HAP-1 (cell line): ENCODE results near the gene HLA-DRB1.
A peak's percentile ranks its signal among the peaks of the same experiment; 100 is the strongest.

Experiments
- DNase-seq, 2 experiments: peaks; one replicate each; pipeline ENCODE4 v3.0.0-alpha.2; 2016 to 2020; ENCODE audit warnings: low spot score in 2 of 2
- H3K27me3 ChIP-seq: fragments of 250-450 bp; sonication (Bioruptor Pico); 2 replicates; pipeline ENCODE4 v1.5.1; 2020; ENCODE audit warnings: low read depth, mild to moderate bottlenecking, moderate library complexity
- H3K36me3 ChIP-seq: fragments of 250-450 bp; sonication (Bioruptor Pico); replicated peaks from 2 replicates; pipeline ENCODE4 v1.5.1; 2020; ENCODE audit warnings: mild to moderate bottlenecking
- H3K4me1 ChIP-seq: fragments of 250-450 bp; sonication (Bioruptor Pico); 2 replicates; pipeline ENCODE4 v1.5.1; 2020; ENCODE audit warnings: mild to moderate bottlenecking
- H3K4me3 ChIP-seq: fragments of 250-450 bp; sonication (Bioruptor Pico); 2 replicates; pipeline ENCODE4 v1.5.1; 2020; ENCODE audit warnings: mild to moderate bottlenecking, moderate library complexity
- H3K9me3 ChIP-seq: fragments of 250-450 bp; sonication (Bioruptor Pico); 2 replicates; pipeline ENCODE4 v1.5.1; 2020; ENCODE audit warnings: mild to moderate bottlenecking, moderate library complexity
- in situ Hi-C: fragments of 300-500 bp; cut with MboI; formaldehyde crosslinking; loops from 3 replicates; pipeline ENCODE4 v1.14.3; 2020; ENCODE audit warnings: low sequenced_read_pairs, inconsistent platforms, mixed read lengths

HLA-DRB1 gene

GRCh38 chr6:32617751-32618150 lies 28.1 kb upstream of the HLA-DRB1 start:
- H3K27me3 ChIP-seq: no peaks in the 10 kb centered on the region
- DNase-seq: no peak
- in situ Hi-C loops: no loop called here
- H3K4me1 ChIP-seq: no peaks in the 10 kb centered on the region
- no peaks in the 10 kb centered on the region for H3K36me3 ChIP-seq
- H3K9me3 ChIP-seq: no peaks in the 10 kb centered on the region
- H3K4me3 ChIP-seq: no peak overlapping the region

- Histone ChIP-seq H3K9me3 (no peaks in the 10 kb centered on the region), H3K36me3 (no peaks in the 10 kb centered on the region), H3K27me3 (no peaks in the 10 kb centered on the region), H3K4me3 (no peak overlapping the region), H3K4me1 (no peaks in the 10 kb centered on the region)
- in situ Hi-C loops: no loop called here
- no peak for DNase-seq
These were observed 26.4 kb upstream of the HLA-DRB1 start for GRCh38 chr6:32615885-32616532.

DNA sequence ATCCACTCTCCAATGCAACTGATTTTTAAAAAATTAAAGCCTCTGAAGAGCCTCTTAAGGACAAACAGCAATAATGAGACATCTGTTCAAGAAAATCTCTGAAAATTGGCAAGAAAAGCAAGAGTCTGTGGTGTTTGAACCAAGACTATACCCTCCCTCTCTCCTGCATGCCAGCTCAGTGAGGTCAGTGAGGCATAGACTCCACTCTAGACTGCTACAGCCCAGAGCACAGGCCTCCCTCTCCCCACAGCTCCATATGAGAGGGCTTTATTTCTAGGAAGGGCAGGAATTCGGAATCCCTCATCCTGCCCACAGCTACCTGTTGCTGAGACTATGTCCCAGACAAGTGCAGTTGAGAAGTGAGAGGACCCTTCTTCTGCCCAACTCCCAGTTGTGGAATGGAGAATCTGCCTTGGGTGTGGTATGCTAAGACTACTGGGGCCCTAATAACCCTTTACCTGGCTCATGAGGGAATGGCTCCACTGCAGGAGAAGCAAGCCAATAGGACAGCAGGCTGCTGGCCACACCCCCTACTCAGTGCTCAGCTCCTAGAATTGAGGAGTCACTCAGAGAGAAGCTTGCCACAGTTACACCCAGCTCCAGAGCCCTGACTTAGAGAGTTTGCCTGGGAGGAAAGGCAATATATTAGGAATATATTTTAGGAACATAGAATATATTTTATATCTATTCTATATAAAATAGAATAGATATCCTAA lies 24.9 kb upstream of the HLA-DRB1 start:
- no peak for DNase-seq
- no peaks in the 10 kb centered on the region for H3K27me3 ChIP-seq
- no peaks in the 10 kb centered on the region for H3K36me3 ChIP-seq
- H3K4me1 ChIP-seq: no peaks in the 10 kb centered on the region
- no peak overlapping the region for H3K4me3 ChIP-seq
- no peaks in the 10 kb centered on the region for H3K9me3 ChIP-seq
- in situ Hi-C loops: no loop called here

DNA sequence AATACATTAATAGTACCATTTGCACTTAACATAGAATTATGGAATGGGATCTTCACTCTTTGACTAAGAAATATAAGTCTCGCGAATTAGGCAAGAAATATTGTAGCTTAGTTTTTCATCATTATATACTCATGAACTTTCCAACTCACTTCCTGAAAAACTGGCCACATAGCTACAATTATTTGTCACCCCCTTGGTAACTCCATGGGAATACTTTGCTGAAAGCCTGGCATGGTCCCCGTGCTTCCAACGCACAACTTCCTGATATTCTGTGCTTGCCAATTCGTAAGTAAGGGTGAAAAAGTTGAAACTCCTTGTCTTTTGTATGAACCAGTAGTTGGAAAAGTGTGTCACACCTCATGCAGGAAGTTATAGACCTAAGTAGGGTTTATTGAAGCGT lies 23.8 kb upstream of the HLA-DRB1 start:
- Histone ChIP-seq H3K36me3 (no peaks in the 10 kb centered on the region), H3K27me3 (no peaks in the 10 kb centered on the region), H3K9me3 (no peaks in the 10 kb centered on the region), H3K4me3 (no peak overlapping the region), H3K4me1 (no peaks in the 10 kb centered on the region)
- no peak for DNase-seq
- in situ Hi-C loops: no loop called here

DNA sequence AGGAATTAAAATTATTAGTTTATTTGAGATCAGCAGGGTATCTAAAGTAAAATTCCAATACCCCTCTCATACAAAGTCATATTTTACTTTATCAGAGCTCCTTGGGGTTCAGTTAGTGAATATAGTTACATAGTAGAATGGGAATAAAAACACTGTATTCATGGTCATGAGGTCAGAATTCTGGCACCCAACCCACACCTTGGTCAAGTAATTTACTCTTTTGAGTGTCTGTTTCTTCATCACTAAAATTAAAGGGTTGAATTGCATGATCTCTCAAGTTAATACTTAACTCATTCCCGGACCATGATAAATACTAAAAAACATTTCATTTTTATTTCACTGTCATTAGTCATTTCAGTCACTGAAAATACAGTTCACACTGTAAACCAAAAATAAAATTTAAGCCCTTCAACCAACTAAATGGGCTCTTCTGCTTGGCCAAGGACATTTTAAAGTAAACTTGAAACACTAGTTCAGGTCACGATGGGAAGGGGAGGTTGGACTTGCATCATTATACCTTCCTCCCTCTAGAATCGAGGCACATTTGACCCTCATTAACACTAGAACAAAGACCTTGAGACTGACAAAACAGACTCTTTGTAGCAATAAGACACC lies 21.1 kb upstream of the HLA-DRB1 start:
- in situ Hi-C loops: no loop called here
- no peaks in the 10 kb centered on the region for H3K36me3 ChIP-seq
- H3K27me3 ChIP-seq: no peaks in the 10 kb centered on the region
- no peak overlapping the region for H3K4me3 ChIP-seq
- no peak for DNase-seq
- H3K9me3 ChIP-seq: no peaks in the 10 kb centered on the region
- H3K4me1 ChIP-seq: no peaks in the 10 kb centered on the region

- H3K27me3 ChIP-seq: no peaks in the 10 kb centered on the region
- DNase-seq: peak in 1 of 2 experiments; percentile 34
- H3K9me3 ChIP-seq: no peaks in the 10 kb centered on the region
- in situ Hi-C loops: no loop called here
- H3K36me3 ChIP-seq: no peaks in the 10 kb centered on the region
- H3K4me3 ChIP-seq: no peak overlapping the region
- no peaks in the 10 kb centered on the region for H3K4me1 ChIP-seq
These were observed 20.3 kb upstream of the HLA-DRB1 start for GRCh38 chr6:32609731-32610640.

GRCh38 chr6:32609391-32609730 lies 19.7 kb upstream of the HLA-DRB1 start:
- H3K27me3 ChIP-seq: no peaks in the 10 kb centered on the region
- in situ Hi-C loops: no loop called here
- no peaks in the 10 kb centered on the region for H3K36me3 ChIP-seq
- no peaks in the 10 kb centered on the region for H3K9me3 ChIP-seq
- no peak for DNase-seq
- H3K4me3 ChIP-seq: no peak overlapping the region
- no peaks in the 10 kb centered on the region for H3K4me1 ChIP-seq

DNA sequence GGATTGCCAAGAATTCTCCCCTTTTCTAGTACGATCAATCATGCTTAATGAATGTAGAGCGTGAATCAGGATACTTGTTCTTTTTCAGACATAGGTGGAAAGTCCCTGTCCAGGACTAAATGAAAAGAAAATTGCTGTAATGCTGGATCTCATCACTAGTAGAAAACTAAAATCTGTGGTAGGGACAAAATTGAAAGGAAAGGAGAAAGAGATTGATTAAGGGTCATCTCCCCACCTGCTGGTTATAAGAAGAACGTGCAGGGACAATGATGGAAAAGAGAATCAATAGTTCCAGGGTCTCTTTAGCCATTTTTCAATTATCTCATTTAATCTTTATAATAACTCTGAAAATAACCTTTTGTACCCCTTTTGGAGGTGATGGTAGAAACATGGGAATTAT lies 18.7 kb upstream of the HLA-DRB1 start:
- Histone ChIP-seq H3K4me3 (no peak overlapping the region), H3K36me3 (no peaks in the 10 kb centered on the region), H3K27me3 (no peaks in the 10 kb centered on the region), H3K4me1 (no peaks in the 10 kb centered on the region), H3K9me3 (no peaks in the 10 kb centered on the region)
- in situ Hi-C loops: no loop called here
- no peak for DNase-seq

- DNase-seq: no peak
- Histone ChIP-seq H3K9me3 (no peaks in the 10 kb centered on the region), H3K36me3 (no peaks in the 10 kb centered on the region), H3K4me3 (no peak overlapping the region), H3K4me1 (no peaks in the 10 kb centered on the region), H3K27me3 (no peaks in the 10 kb centered on the region)
- in situ Hi-C loops: no loop called here
These were observed 18.3 kb upstream of the HLA-DRB1 start for GRCh38 chr6:32607988-32608298.

DNA sequence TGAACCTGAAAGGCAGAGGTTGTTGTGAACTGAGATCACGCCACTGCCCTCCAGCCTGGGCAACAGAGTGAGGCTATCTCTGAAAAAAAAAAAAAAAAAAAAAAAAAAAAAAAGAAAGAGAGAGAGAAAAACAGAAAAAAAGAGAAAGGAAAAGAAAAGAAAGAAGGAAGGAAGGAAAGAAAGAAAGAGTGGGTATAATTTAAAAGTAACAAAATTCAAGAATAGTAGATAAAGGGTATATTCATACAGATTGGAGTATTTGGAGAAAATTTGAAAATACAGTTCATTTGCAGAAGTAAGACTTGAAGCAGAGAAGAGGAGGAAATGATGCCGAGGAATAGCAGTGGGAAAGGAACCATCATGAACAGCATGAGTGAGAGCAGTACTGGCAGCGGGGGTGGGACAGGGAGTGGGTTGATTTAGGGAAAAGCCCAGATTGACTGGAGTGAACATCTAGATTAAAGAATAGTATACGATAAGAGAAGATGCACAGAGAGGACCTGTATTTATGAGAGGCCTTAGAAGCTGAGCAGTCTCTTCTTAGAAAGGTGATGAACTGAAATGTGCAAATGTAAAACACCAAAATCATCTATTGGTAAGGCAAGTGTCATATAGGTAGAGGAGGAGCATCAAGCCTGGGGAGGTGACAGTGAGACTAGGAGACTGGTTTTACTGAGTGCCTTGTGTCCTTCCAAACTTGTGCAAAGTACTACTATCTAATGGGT lies 17.8 kb upstream of the HLA-DRB1 start:
- in situ Hi-C loops: no loop called here
- H3K27me3 ChIP-seq: no peaks in the 10 kb centered on the region
- H3K36me3 ChIP-seq: no peaks in the 10 kb centered on the region
- H3K9me3 ChIP-seq: no peaks in the 10 kb centered on the region
- no peaks in the 10 kb centered on the region for H3K4me1 ChIP-seq
- no peak overlapping the region for H3K4me3 ChIP-seq
- DNase-seq: no peak

DNA sequence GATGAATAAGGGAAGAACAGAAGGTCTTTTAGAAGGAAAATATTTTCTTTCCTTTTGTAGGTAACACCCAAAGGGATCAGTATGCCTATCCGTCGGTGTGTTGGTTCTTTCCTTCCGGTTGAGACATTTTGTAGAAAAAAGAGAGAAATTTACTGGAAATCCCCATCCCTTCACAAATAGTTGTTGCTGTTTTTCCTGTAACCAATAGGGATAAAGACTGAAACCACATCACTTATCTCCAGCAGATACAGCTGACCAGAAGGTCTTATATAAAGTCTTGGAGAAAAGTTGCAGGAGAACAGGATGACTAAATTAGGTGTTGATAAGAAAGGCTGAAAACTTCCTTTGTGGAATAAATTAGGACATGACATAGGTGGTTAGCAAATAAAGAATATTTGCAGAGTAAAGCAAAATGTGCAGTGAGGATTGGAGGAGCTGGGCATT lies 14.8 kb upstream of the HLA-DRB1 start:
- H3K36me3 ChIP-seq: no peaks in the 10 kb centered on the region
- no peaks in the 10 kb centered on the region for H3K4me1 ChIP-seq
- no peaks in the 10 kb centered on the region for H3K27me3 ChIP-seq
- in situ Hi-C loops: no loop called here
- no peaks in the 10 kb centered on the region for H3K9me3 ChIP-seq
- no peak overlapping the region for H3K4me3 ChIP-seq
- no peak for DNase-seq

DNA sequence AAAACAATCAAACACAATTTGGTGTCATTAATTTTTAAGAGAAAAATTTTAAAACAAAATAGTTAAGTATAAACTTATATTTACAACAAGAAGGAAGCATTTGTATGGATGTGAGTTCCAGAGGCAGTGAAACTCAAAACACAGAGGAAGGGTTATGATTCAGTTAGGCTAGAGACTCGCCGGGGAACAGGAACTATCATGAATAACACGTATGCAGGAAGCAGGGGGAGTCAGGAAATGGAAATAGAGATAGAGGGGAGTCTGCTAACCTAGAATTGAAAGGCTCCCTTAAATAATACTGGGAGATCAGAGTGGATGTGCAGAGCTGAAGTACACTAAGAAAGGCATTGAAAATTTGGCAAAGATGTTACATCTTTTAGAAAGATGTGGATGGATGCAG lies 14.2 kb upstream of the HLA-DRB1 start:
- H3K36me3 ChIP-seq: no peaks in the 10 kb centered on the region
- no peak for DNase-seq
- no peaks in the 10 kb centered on the region for H3K27me3 ChIP-seq
- H3K4me3 ChIP-seq: no peak overlapping the region
- no peaks in the 10 kb centered on the region for H3K4me1 ChIP-seq
- in situ Hi-C loops: no loop called here
- H3K9me3 ChIP-seq: no peaks in the 10 kb centered on the region

GRCh38 chr6:32603222-32603621 lies 13.6 kb upstream of the HLA-DRB1 start:
- no peak for DNase-seq
- H3K36me3 ChIP-seq: no peaks in the 10 kb centered on the region
- in situ Hi-C loops: no loop called here

More at GRCh38 chr6:32603222-32603621, 13.6 kb upstream of the HLA-DRB1 start:
- H3K4me1 ChIP-seq: no peaks in the 10 kb centered on the region
- no peaks in the 10 kb centered on the region for H3K27me3 ChIP-seq
- H3K9me3 ChIP-seq: no peaks in the 10 kb centered on the region
- H3K4me3 ChIP-seq: no peak overlapping the region
